GM19397 (cell line): Measurements from ENCODE around the gene ABCC2.
"Not testable (repeated sequence)": the region's sequence is repeated elsewhere in the genome, so short reads cannot be mapped to it uniquely, and the experiment has no call there.

ENCODE experiments used
- ATAC-seq: cut with Tn5 transposase; IDR thresholded peaks from one replicate; pipeline ENCODE4 v1.9.1; 2021; ENCODE audit warnings: mild to moderate bottlenecking, moderate library complexity; ENCODE audit not compliant: unreplicated experiment

ABCC2 gene

GRCh38 chr10:99888622-99889021 is 106.2 kb downstream of the ABCC2 start:
- ATAC-seq: no peak

GRCh38 chr10:99894613-99895012 is 112.2 kb downstream of the ABCC2 start:
- no peak for ATAC-seq

GRCh38 chr10:99895066-99895465 is 112.6 kb downstream of the ABCC2 start:
- not testable (repeated sequence) for ATAC-seq

- no peak for ATAC-seq
Measured at GRCh38 chr10:99895867-99896266, 113.4 kb downstream of the ABCC2 start.
